PC-3 (cell line): ENCODE measurements around the gene HDGF. TPM values are rescaled to one million over a fixed set of nuclear protein-coding genes. Genes with fewer than 3 reads are reported as not detected.
A peak's percentile ranks its signal among the peaks of the same experiment; 100 is the strongest.

ENCODE experiments used
- ATAC-seq: fragments of 200-7000 bp; cut with Tn5 transposase; 2 replicates; pipeline ENCODE4 v1.9.1; 2020; ENCODE audit warnings: mild to moderate bottlenecking, moderate library complexity
- BruUV-seq: library from RNA; stranded (reverse); fragments of 400-500 nt; replicated peaks from 2 replicates; lab custom pipeline; 2021; lab: Mats Ljungman, UMichigan
- CTCF ChIA-PET: fragments of 300-600 bp; sonication (Branson Sonifier 250); formaldehyde crosslinking; loops from one replicate; lab custom pipeline; 2022; ENCODE audit warnings: antibody characterized with exemption; lab: Charles Lee
- POLR2A ChIA-PET: fragments of 300-600 bp; sonication (Branson Sonifier 250); formaldehyde crosslinking; loops from one replicate; lab custom pipeline; 2022; ENCODE audit warnings: antibody characterized with exemption; ENCODE audit not compliant: unreplicated experiment; lab: Charles Lee
- DNase-seq: peaks from one replicate; pipeline ENCODE4 v3.0.0-alpha.2; 2015
- H2AFZ ChIP-seq: fragments of 300-600 bp; sonication (generic); 2 replicates; pipeline ENCODE4 v1.6.0; 2016; ENCODE audit warnings: antibody characterized with exemption, low read length
- H3F3A ChIP-seq: fragments of 300-600 bp; sonication (generic); one replicate; pipeline ENCODE4 v1.6.0; 2017; ENCODE audit warnings: antibody characterized with exemption, low read length, control low read depth, mild to moderate bottlenecking; ENCODE audit not compliant: unreplicated experiment
- H3K27ac ChIP-seq: fragments of 300-600 bp; sonication (generic); 2 replicates; pipeline ENCODE4 v1.5.1; 2016; ENCODE audit warnings: mild to moderate bottlenecking, low read length
- H3K27me3 ChIP-seq: fragments of 300-600 bp; sonication (generic); 2 replicates; pipeline ENCODE4 v1.6.1; 2016; ENCODE audit warnings: low read length, mixed read lengths
- H3K36me3 ChIP-seq: fragments of 300-600 bp; sonication (generic); 2 replicates; pipeline ENCODE4 v1.6.1; 2016; ENCODE audit warnings: low read depth, mixed run types, low read length, mixed read lengths
- H3K4me1 ChIP-seq: fragments of 300-600 bp; sonication (generic); 2 replicates; pipeline ENCODE4 v1.5.1; 2016; ENCODE audit warnings: low read length; ENCODE audit not compliant: insufficient read depth
- H3K4me2 ChIP-seq: fragments of 300-600 bp; sonication (generic); 2 replicates; pipeline ENCODE4 v1.6.0; 2016; ENCODE audit warnings: low read length
- H3K4me3 ChIP-seq: fragments of 300-600 bp; sonication (generic); 2 replicates; pipeline ENCODE4 v1.5.1; 2016; ENCODE audit warnings: mild to moderate bottlenecking, low read length, mixed read lengths
- H3K79me2 ChIP-seq: fragments of 300-600 bp; sonication (generic); 2 replicates; pipeline ENCODE4 v1.6.1; 2017; ENCODE audit warnings: low read length, mixed read lengths
- H3K9ac ChIP-seq: fragments of 300-600 bp; sonication (generic); 2 replicates; pipeline ENCODE4 v1.6.0; 2016; ENCODE audit warnings: mild to moderate bottlenecking, low read length
- H3K9me2 ChIP-seq: fragments of 300-600 bp; sonication (generic); replicated peaks from 2 replicates; pipeline ENCODE4 v1.6.1; 2016; ENCODE audit warnings: mixed run types, low read length, mixed read lengths
- H3K9me3 ChIP-seq: fragments of 300-600 bp; sonication (generic); 2 replicates; pipeline ENCODE4 v1.6.1; 2016; ENCODE audit warnings: low read length, mixed read lengths
- H4K20me1 ChIP-seq: fragments of 300-600 bp; sonication (generic); 2 replicates; pipeline ENCODE4 v1.6.1; 2016; ENCODE audit warnings: low read length, mixed read lengths
- CTCF ChIP-seq: fragments of 300-600 bp; sonication (generic); conservative IDR thresholded peaks from 2 replicates; pipeline ENCODE4 v1.5.1; 2017; ENCODE audit warnings: antibody characterized with exemption, low read depth, mild to moderate bottlenecking, low read length
- EZH2 ChIP-seq: fragments of 300-600 bp; sonication (generic); IDR thresholded peaks from one replicate; pipeline ENCODE4 v1.6.1; 2017; ENCODE audit warnings: antibody characterized with exemption, mild to moderate bottlenecking, low read length; ENCODE audit not compliant: unreplicated experiment
- EZH2phosphoT487 ChIP-seq: fragments of 300-600 bp; sonication (generic); IDR thresholded peaks from 2 replicates; pipeline ENCODE4 v1.6.1; 2018; ENCODE audit warnings: mild to moderate bottlenecking, antibody characterized with exemption, low read length, borderline replicate concordance
- intact Hi-C: fragments of 100-400 bp; cut with micrococcal nuclease; formaldehyde crosslinking; loops from 2 replicates; pipeline ENCODE4 v1.9.0; 2023
- total RNA-seq: library from RNA; depleted of rRNA; stranded (reverse); fragments of >200 nt; gene quantifications from 2 replicates; pipeline ENCODE4 v1.2.3, GENCODE V29; 2014

HDGF gene
- total RNA-seq, 1 experiment from 2014 or later = 586 TPM

- DNase-seq (peak; percentile 77), ATAC-seq (peak; percentile 4)
- CTCF ChIA-PET = no interaction called here
- Histone ChIP-seq H3F3A (peaks cover 11% of the 10 kb centered on the region), H3K9me2 (no peaks in the 10 kb centered on the region), H3K9ac (peak overlapping the region; percentile 99), H3K9me3 (no peaks in the 10 kb centered on the region), H3K4me2 (peak overlapping the region; percentile 96), H3K4me3 (peak overlapping the region; percentile 86), H3K4me1 (peaks cover 56% of the 10 kb centered on the region), H3K27ac (peak overlapping the region; percentile 99), H3K27me3 (no peaks in the 10 kb centered on the region), H4K20me1 (0 out of 2 replicates have a peak, but pooled peaks cover 5% of the 10 kb centered on the region), H2AFZ (peak overlapping the region; percentile 6; the same call in 1 of the 2 replicates), H3K79me2 (peaks cover 87% of the 10 kb centered on the region), H3K36me3 (peaks cover 27% of the 10 kb centered on the region; the same call in 1 of the 2 replicates)
- no TSS peak for BruUV-seq
- intact Hi-C loops = no loop called here
- POLR2A ChIA-PET = no interaction called here
- no peak for TF ChIP-seq EZH2phosphoT487
- no peak for TF ChIP-seq CTCF
- no peak for TF ChIP-seq EZH2
These were observed 2.6 kb downstream of the HDGF start for GRCh38 chr1:156748670-156749418.

GRCh38 chr1:156747742-156748669 is 3.5 kb downstream of the HDGF start:
- intact Hi-C loops = no loop called here
- Histone ChIP-seq H3K79me2 (peaks cover 85% of the 10 kb centered on the region), H3F3A (peaks cover 11% of the 10 kb centered on the region), H3K4me2 (peak overlapping the region; percentile 96), H3K27ac (peak overlapping the region; percentile 99), H3K36me3 (peaks cover 31% of the 10 kb centered on the region; the same call in 1 of the 2 replicates), H4K20me1 (0 out of 2 replicates have a peak, but pooled peaks cover 5% of the 10 kb centered on the region), H3K4me1 (peaks cover 55% of the 10 kb centered on the region), H3K4me3 (peak overlapping the region; percentile 86), H3K9me3 (no peaks in the 10 kb centered on the region), H3K9ac (peak overlapping the region; percentile 99), H2AFZ (0 out of 2 replicates have a peak overlapping the region, but pooled peaks have one; percentile 6), H3K27me3 (no peaks in the 10 kb centered on the region), H3K9me2 (no peaks in the 10 kb centered on the region)
- POLR2A ChIA-PET = interaction anchor here (0.6 to 0.9 kb wide), 2 partner anchors 20 to 220 kb away, joined by 3 to 5 read pairs; partner anchors contain the start of gene PRCC
- ATAC-seq (no peak), DNase-seq (no peak)
- no TSS peak for BruUV-seq
- no peak for TF ChIP-seq EZH2phosphoT487
- no peak for TF ChIP-seq EZH2
- TF ChIP-seq CTCF = no peak
- CTCF ChIA-PET = interaction anchor here (0.5 to 1.5 kb wide), 2 partner anchors 22 to 71 kb away, joined by 7 to 9 read pairs; no protein-coding TSS in a partner anchor
